Astrocyte (in vitro differentiated cells and primary cell): Measurements from ENCODE around the gene HS6ST1.

Experiments used
- EZH2 ChIP-seq: IDR thresholded peaks from 2 replicates; pipeline ENCODE4 v1.6.1; 2012; ENCODE audit warnings: mild to moderate bottlenecking, low read length, inconsistent platforms; ENCODE audit not compliant: insufficient read depth
- TF ChIP-seq, protein P1 (sequence below): IDR thresholded peaks from 2 replicates; pipeline ENCODE4 v1.5.1; 2011; ENCODE audit warnings: low read depth, mild to moderate bottlenecking, inconsistent platforms, low read length, moderate library complexity; ENCODE audit not compliant: insufficient read depth

DNA sequence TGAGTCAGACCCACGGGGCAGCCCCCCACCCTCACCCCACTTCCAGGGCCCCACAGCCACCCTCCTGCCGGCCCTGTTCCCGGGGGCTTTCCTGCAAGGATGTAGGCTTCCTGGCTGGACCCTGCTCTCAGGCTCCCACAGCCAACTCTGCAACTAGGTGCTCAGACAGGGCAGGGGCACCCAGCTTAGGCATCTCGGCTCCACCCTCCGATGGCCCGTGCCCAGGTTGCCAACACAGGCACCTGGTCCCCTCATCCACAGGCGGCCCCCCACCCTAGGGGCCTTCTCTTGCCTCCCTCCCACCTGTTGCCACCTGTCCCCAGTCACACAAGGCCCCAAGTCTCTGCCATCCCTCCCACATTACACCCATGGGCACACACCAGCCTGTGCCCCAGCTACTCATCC, 34.6 kb downstream of the HS6ST1 start:
- TF ChIP-seq, protein P1, sequence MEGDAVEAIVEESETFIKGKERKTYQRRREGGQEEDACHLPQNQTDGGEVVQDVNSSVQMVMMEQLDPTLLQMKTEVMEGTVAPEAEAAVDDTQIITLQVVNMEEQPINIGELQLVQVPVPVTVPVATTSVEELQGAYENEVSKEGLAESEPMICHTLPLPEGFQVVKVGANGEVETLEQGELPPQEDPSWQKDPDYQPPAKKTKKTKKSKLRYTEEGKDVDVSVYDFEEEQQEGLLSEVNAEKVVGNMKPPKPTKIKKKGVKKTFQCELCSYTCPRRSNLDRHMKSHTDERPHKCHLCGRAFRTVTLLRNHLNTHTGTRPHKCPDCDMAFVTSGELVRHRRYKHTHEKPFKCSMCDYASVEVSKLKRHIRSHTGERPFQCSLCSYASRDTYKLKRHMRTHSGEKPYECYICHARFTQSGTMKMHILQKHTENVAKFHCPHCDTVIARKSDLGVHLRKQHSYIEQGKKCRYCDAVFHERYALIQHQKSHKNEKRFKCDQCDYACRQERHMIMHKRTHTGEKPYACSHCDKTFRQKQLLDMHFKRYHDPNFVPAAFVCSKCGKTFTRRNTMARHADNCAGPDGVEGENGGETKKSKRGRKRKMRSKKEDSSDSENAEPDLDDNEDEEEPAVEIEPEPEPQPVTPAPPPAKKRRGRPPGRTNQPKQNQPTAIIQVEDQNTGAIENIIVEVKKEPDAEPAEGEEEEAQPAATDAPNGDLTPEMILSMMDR = no peak
- TF ChIP-seq EZH2 = no peak
